IMR-90 (cell line): ENCODE results near the gene IL1RAP.

Experiments used
- BHLHE40 ChIP-seq: fragments of 150-350 bp; IDR thresholded peaks from 2 replicates; pipeline ENCODE4 v1.6.1; 2016; ENCODE audit warnings: mild to moderate bottlenecking, low read depth, low read length
- CEBPB ChIP-seq: IDR thresholded peaks from 2 replicates; pipeline ENCODE4 v1.6.1; 2012; ENCODE audit warnings: low read depth, low read length, improper control_type of control experiment
- MAFK ChIP-seq: IDR thresholded peaks from 2 replicates; pipeline ENCODE4 v1.6.1; 2012; ENCODE audit warnings: low read depth, low read length, improper control_type of control experiment
- MXI1 ChIP-seq: IDR thresholded peaks from 2 replicates; pipeline ENCODE4 v1.6.1; 2012; ENCODE audit warnings: low read depth, mild to moderate bottlenecking, low read length, moderate library complexity, borderline replicate concordance
- POLR2A ChIP-seq: IDR thresholded peaks from 2 replicates; pipeline ENCODE4 v1.6.1; 2012; ENCODE audit warnings: mild to moderate bottlenecking, low read depth, low read length
- RAD21 ChIP-seq: IDR thresholded peaks from 2 replicates; pipeline ENCODE4 v1.6.1; 2012; ENCODE audit warnings: low read length, improper control_type of control experiment
- RFX5 ChIP-seq: IDR thresholded peaks from 2 replicates; pipeline ENCODE4 v1.8.0; 2012; ENCODE audit warnings: low read depth, mild to moderate bottlenecking, low read length, moderate library complexity
- SMC3 ChIP-seq: fragments of 150-350 bp; IDR thresholded peaks from 2 replicates; pipeline ENCODE4 v1.6.1; 2016; ENCODE audit warnings: low read depth, mild to moderate bottlenecking, antibody characterized with exemption, low read length, moderate library complexity
- TF ChIP-seq, protein P1 (sequence below): fragments of 150-350 bp; IDR thresholded peaks from 2 replicates; pipeline ENCODE4 v1.6.1; 2016; ENCODE audit warnings: low read depth, mild to moderate bottlenecking, low read length, moderate library complexity, borderline replicate concordance
- TF ChIP-seq, protein P2 (sequence below): conservative IDR thresholded peaks from 2 replicates; pipeline ENCODE4 v1.5.1; 2012; ENCODE audit warnings: mild to moderate bottlenecking, low read depth, low read length, improper control_type of control experiment
- TF ChIP-seq, protein P3 (sequence below): fragments of 150-350 bp; IDR thresholded peaks from 2 replicates; pipeline ENCODE4 v1.6.1; 2017; ENCODE audit warnings: mild to moderate bottlenecking, antibody characterized with exemption, low read length, low read depth

DNA sequence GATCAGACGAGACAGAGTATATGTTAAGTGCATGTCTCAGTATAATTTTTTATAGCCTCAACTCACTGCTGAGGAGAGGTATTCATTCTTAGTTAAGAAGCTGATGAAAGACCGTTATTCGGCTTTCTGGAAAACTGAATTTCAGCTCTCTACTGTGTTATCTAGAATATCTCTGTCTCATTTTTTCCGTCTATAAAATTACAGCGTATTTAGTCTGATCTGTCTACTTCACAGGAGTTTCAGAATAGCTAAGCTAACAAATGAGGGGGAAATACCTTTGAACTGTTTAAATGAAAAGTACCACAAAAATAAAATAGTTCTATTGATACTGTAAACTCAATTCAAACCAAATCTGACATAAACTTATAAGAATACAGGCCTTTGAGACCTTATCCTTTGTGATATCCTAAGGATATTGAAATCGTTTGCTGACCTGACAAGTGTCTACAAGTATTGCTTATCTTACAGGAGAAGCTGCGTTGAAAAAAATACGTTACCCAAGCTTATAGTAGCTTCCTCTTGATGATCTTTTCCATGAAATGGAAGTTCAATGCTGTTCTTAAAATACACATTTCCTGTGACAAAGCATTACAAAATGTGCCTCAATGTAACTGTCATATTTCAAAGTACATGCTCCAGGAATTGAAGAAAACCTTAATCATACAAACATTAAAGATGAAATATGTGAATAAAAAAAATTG is 104.6 kb downstream of the IL1RAP start:
- TF ChIP-seq, protein P1, sequence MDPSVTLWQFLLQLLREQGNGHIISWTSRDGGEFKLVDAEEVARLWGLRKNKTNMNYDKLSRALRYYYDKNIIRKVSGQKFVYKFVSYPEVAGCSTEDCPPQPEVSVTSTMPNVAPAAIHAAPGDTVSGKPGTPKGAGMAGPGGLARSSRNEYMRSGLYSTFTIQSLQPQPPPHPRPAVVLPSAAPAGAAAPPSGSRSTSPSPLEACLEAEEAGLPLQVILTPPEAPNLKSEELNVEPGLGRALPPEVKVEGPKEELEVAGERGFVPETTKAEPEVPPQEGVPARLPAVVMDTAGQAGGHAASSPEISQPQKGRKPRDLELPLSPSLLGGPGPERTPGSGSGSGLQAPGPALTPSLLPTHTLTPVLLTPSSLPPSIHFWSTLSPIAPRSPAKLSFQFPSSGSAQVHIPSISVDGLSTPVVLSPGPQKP: no peak
- TF ChIP-seq, protein P2, sequence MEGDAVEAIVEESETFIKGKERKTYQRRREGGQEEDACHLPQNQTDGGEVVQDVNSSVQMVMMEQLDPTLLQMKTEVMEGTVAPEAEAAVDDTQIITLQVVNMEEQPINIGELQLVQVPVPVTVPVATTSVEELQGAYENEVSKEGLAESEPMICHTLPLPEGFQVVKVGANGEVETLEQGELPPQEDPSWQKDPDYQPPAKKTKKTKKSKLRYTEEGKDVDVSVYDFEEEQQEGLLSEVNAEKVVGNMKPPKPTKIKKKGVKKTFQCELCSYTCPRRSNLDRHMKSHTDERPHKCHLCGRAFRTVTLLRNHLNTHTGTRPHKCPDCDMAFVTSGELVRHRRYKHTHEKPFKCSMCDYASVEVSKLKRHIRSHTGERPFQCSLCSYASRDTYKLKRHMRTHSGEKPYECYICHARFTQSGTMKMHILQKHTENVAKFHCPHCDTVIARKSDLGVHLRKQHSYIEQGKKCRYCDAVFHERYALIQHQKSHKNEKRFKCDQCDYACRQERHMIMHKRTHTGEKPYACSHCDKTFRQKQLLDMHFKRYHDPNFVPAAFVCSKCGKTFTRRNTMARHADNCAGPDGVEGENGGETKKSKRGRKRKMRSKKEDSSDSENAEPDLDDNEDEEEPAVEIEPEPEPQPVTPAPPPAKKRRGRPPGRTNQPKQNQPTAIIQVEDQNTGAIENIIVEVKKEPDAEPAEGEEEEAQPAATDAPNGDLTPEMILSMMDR: no peak
- no peak for TF ChIP-seq MXI1
- TF ChIP-seq POLR2A: no peak
- TF ChIP-seq RFX5: no peak
- no peak for TF ChIP-seq RAD21
- TF ChIP-seq BHLHE40: no peak
- TF ChIP-seq SMC3: no peak
- TF ChIP-seq, protein P3, sequence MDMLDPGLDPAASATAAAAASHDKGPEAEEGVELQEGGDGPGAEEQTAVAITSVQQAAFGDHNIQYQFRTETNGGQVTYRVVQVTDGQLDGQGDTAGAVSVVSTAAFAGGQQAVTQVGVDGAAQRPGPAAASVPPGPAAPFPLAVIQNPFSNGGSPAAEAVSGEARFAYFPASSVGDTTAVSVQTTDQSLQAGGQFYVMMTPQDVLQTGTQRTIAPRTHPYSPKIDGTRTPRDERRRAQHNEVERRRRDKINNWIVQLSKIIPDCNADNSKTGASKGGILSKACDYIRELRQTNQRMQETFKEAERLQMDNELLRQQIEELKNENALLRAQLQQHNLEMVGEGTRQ: no peak
- TF ChIP-seq CEBPB: no peak
- no peak for TF ChIP-seq MAFK
